ENCODE results near the gene PRKACG.

Gene PRKACG

DNA sequence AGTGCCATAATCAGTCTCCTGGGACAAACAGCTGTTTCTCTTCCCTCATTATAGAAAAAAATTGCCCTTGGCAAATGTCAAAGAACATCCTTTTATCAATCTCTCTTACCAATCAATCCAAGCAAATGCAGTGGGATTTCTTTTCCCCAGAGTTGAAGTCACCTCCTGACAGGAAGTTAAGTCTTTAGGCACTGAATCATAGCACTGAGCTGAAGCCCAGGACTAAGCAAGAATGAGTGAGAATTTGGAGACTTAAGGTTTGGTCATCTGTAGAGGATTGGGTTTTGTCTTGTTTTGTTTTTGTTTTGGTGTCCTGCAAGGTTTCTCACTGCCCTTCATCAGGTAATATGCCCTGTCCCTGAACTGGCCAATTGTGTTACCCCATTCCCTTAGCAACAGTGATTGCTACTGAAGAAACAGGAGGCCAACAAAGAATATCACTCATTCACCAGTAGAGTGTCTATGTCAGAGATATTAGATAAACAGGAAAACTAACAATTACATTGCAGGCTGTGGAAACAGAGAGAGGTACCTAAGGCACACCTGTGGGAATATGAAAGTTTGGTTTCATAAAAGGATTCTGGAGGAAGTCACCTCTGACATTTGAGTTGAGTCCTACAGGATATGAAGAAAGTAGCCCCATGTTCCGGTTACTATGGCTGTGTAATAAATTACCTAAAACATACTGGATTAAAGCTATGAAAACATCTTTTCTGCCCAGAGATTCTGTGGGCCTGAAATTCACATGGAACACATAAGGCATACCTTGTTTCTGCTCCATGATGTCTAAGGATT lies 17.1 kb upstream of the PRKACG start:
- Histone ChIP-seq H3K9ac (ENCODE audit: insufficient read length) (no peak overlapping the region), H3K36me3 (ENCODE audit: insufficient read depth, low read length) (no peaks in the 10 kb centered on the region), H3K9me3 (ENCODE audit: low read depth, low read length) (no peaks in the 10 kb centered on the region), H3K27ac (no peak overlapping the region), H3K4me3 (no peak overlapping the region)
- TF ChIP-seq EZH2 (IDR thresholded peaks at IDR 0.05), result no peak
- TF ChIP-seq FOXP2 (optimal IDR thresholded peaks at IDR 0.05; ENCODE audit: control extremely low read depth, extremely low read length, insufficient read depth), result no peak
- no peak for TF ChIP-seq POLR2AphosphoS5 (IDR thresholded peaks at IDR 0.05; ENCODE audit: borderline replicate concordance, low read depth, low read length)
- DNase-seq (ENCODE audit: low read depth, low spot score), result no peak

DNA sequence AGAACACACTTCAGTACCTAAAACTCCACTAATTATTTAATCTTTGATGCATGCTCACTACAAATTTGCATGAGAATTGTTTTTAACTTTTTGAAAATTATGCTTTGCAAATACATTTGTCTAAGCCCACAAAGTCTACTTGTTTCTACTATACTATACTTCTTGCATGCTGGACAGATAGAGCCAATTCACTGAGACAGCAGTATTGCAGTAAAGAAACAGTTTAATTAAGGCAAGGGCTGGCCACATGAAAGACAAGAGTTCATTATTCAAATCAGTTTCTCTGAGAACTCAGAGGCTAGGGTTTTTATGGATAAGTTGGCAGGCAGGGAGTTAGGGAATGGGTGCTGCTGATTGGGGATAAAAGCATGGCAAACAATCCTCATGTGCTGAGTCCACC lies 15.6 kb upstream of the PRKACG start:
- Histone ChIP-seq H3K4me3 (no peak overlapping the region), H3K27ac (no peak overlapping the region), H3K9ac (ENCODE audit: insufficient read length) (no peak overlapping the region), H3K36me3 (ENCODE audit: insufficient read depth, low read length) (no peaks in the 10 kb centered on the region), H3K9me3 (ENCODE audit: low read depth, low read length) (no peaks in the 10 kb centered on the region)
- no peak for TF ChIP-seq POLR2AphosphoS5 (IDR thresholded peaks at IDR 0.05; ENCODE audit: borderline replicate concordance, low read depth, low read length)
- TF ChIP-seq FOXP2 (optimal IDR thresholded peaks at IDR 0.05; ENCODE audit: control extremely low read depth, extremely low read length, insufficient read depth), result no peak
- TF ChIP-seq EZH2 (IDR thresholded peaks at IDR 0.05), result no peak
- DNase-seq (ENCODE audit: low read depth, low spot score), result no peak

DNA sequence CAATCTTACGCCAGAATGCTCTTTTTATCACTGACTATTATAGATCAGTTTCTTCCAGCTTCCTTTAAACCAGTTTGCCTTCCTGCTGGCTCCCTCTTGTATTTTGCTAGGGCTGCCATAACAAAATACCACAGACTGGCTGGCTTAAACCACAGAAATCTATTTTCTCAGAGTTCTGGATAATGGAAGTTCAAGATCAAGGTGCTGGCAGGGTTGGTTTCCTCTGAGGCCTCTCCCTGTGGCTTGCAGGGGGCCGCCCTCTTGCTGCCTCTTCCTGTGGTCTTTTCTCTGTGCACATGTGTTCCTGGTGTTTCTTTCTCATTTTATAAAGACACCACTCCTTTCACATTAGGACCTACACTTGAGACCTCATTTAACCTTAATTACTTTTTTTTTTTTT lies 14.8 kb upstream of the PRKACG start:
- Histone ChIP-seq H3K27ac (no peak overlapping the region), H3K9me3 (ENCODE audit: low read depth, low read length) (no peaks in the 10 kb centered on the region), H3K4me3 (no peak overlapping the region), H3K9ac (ENCODE audit: insufficient read length) (no peak overlapping the region), H3K36me3 (ENCODE audit: insufficient read depth, low read length) (no peaks in the 10 kb centered on the region)
- TF ChIP-seq EZH2 (IDR thresholded peaks at IDR 0.05) (no peak), FOXP2 (optimal IDR thresholded peaks at IDR 0.05; ENCODE audit: control extremely low read depth, extremely low read length, insufficient read depth) (no peak), POLR2AphosphoS5 (IDR thresholded peaks at IDR 0.05; ENCODE audit: borderline replicate concordance, low read depth, low read length) (no peak)
- no peak for DNase-seq (ENCODE audit: low read depth, low spot score)

DNA sequence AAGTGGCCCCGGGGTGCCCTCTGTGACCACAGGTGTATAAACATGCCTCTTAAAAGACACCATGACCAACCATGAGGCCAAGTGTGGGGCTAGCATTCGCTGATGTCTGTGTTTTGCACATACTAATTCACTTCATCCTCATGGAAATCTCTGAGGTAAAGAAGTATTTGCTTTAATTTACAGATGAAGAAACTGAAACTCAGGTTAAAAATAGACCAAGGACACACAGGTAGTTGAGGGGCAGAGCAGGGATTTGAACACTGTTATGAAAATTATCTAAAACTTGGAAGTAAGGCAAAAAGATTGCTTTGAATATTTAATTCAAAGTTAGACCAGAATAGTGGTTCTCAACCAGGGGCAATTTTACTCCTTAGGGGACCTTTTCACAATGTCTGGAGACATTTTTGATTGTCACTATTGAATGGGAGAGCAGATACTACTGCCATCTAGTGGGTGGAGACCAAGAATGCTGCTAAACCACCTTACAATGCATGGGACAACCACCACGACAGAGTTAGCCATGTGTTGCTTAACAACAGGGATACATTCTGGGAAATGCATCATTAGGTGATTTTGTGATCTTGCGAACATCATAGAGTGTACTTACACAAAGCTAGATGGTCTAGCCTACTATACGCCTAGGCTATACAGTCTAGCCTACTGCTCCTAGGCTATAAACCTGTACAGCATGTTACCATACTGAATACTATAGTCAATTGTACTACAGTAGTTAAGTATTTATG lies 13.6 kb upstream of the PRKACG start:
- H3K9ac ChIP-seq (ENCODE audit: insufficient read length), result no peak overlapping the region
- H3K27ac ChIP-seq, result no peak overlapping the region
- no peaks in the 10 kb centered on the region for H3K36me3 ChIP-seq (ENCODE audit: insufficient read depth, low read length)
- no peaks in the 10 kb centered on the region for H3K9me3 ChIP-seq (ENCODE audit: low read depth, low read length)
- H3K4me3 ChIP-seq, result no peak overlapping the region
- TF ChIP-seq FOXP2 (optimal IDR thresholded peaks at IDR 0.05; ENCODE audit: control extremely low read depth, extremely low read length, insufficient read depth), result no peak
- no peak for TF ChIP-seq EZH2 (IDR thresholded peaks at IDR 0.05)
- no peak for TF ChIP-seq POLR2AphosphoS5 (IDR thresholded peaks at IDR 0.05; ENCODE audit: borderline replicate concordance, low read depth, low read length)
- no peak for DNase-seq (ENCODE audit: low read depth, low spot score)

DNA sequence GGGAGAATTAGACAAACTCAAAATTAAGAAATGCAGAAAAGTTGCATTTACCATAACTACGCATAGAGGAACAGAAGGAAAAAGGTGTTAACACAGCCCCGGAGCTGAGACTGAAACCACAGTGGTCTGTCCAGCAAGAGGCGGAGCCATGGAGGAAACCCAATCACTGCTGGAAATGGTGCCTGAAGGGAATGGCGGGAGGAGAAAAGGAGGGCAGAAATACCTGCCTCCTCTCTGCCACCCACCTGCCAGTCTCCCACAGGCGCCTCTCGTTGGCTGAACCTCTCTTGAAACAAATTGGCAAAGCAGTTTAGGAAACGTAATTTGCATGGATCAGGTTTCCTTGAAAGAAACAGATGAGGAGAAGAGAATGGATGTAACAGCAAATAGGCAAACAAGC lies 9.7 kb upstream of the PRKACG start:
- DNase-seq (ENCODE audit: low read depth, low spot score), result no peak
- Histone ChIP-seq H3K9me3 (ENCODE audit: low read depth, low read length) (no peaks in the 10 kb centered on the region), H3K27ac (no peak overlapping the region), H3K36me3 (ENCODE audit: insufficient read depth, low read length) (no peaks in the 10 kb centered on the region), H3K4me3 (no peak overlapping the region), H3K9ac (ENCODE audit: insufficient read length) (no peak overlapping the region)
- TF ChIP-seq FOXP2 (optimal IDR thresholded peaks at IDR 0.05; ENCODE audit: control extremely low read depth, extremely low read length, insufficient read depth) (no peak), POLR2AphosphoS5 (IDR thresholded peaks at IDR 0.05; ENCODE audit: borderline replicate concordance, low read depth, low read length) (no peak), EZH2 (IDR thresholded peaks at IDR 0.05) (no peak)

DNA sequence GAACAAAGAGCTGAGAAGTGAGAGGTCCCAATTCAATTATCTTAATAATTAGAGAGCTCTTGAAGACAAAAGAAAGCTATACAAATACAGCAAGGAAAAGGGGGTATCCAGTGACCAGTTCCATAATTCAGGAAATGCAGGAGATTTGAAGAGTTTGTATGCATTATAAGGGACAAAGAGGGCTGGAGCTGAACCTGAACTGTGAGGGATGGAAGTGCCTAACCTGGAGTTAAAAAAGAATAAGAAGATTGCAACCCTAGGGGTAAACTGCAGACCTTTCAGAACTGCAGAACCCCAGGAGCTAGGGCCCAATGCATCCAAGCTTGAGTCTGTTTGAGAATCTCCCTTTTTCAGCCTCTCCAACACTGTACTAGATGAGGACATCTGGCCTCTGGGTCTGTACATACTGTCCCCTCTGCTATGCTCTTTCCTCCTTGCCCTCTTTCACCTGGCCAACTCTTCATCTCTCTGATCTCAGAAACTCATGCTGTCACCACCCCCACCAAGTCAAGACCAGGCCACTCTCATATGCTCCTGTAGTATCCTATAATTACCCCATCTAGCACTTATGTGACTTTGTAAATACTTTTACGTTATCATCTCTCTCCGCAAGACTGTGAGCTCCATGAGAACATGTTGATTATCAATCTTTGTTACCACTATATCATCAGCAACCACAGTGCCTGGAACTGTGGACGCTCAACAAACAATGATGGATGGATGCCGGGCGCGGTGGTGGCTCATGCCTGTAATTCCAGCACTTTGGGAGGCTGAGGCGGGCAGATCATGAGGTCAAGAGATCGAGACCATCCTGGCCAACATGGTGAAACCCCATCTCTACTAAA lies 6.6 kb upstream of the PRKACG start:
- TF ChIP-seq POLR2AphosphoS5 (IDR thresholded peaks at IDR 0.05; ENCODE audit: borderline replicate concordance, low read depth, low read length) (no peak), FOXP2 (optimal IDR thresholded peaks at IDR 0.05; ENCODE audit: control extremely low read depth, extremely low read length, insufficient read depth) (no peak), EZH2 (IDR thresholded peaks at IDR 0.05) (no peak)
- H3K4me3 ChIP-seq, result no peak overlapping the region
- no peaks in the 10 kb centered on the region for H3K36me3 ChIP-seq (ENCODE audit: insufficient read depth, low read length)
- no peak overlapping the region for H3K9ac ChIP-seq (ENCODE audit: insufficient read length)
- no peak for DNase-seq (ENCODE audit: low read depth, low spot score)
- no peak overlapping the region for H3K27ac ChIP-seq
- no peaks in the 10 kb centered on the region for H3K9me3 ChIP-seq (ENCODE audit: low read depth, low read length)

DNA sequence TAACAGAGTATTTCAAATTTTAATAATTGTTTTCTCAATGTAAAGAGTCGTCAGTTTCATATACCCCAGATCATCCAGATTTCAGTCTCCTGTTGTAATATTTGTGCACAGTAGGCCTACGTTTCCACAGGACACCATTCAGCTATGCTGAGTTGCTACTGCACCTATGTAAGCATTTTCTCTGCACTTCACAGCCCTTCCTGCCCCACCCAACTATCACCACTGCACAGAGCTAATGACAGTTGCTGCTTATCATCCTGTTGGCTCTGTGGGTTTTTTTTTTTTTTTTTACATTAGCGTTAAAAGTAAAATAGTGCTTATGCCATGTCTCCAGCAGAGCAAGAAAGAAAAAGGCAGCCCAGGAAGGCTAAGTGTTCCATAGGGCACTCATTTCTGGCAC lies 5.9 kb upstream of the PRKACG start:
- no peak overlapping the region for H3K4me3 ChIP-seq
- H3K36me3 ChIP-seq (ENCODE audit: insufficient read depth, low read length), result no peaks in the 10 kb centered on the region
- H3K27ac ChIP-seq, result no peak overlapping the region
- no peak for DNase-seq (ENCODE audit: low read depth, low spot score)
- no peak overlapping the region for H3K9ac ChIP-seq (ENCODE audit: insufficient read length)
- no peaks in the 10 kb centered on the region for H3K9me3 ChIP-seq (ENCODE audit: low read depth, low read length)
- no peak for TF ChIP-seq POLR2AphosphoS5 (IDR thresholded peaks at IDR 0.05; ENCODE audit: borderline replicate concordance, low read depth, low read length)
- TF ChIP-seq FOXP2 (optimal IDR thresholded peaks at IDR 0.05; ENCODE audit: control extremely low read depth, extremely low read length, insufficient read depth), result no peak
- TF ChIP-seq EZH2 (IDR thresholded peaks at IDR 0.05), result no peak

DNA sequence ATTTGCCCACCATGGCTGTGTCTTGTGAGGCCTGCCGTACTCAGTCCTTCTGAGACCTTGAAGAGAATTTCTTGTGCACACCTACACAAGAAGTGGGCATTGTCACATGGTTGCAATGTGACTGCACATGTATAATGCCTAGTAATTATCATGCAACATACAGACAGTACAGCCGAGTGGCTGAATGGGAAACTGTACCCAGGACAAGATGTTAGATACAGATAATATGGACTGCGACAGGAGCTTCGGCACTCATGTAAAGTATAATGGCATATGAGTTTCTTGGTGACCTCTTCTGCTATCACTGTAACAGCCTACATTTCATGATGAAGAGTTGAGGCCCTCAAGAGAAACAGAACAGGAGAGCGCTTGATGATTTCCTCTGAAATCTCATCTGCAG lies 4.8 kb upstream of the PRKACG start:
- Histone ChIP-seq H3K36me3 (ENCODE audit: insufficient read depth, low read length) (no peaks in the 10 kb centered on the region), H3K27ac (no peak overlapping the region), H3K9me3 (ENCODE audit: low read depth, low read length) (no peaks in the 10 kb centered on the region), H3K9ac (ENCODE audit: insufficient read length) (no peak overlapping the region), H3K4me3 (no peak overlapping the region)
- no peak for DNase-seq (ENCODE audit: low read depth, low spot score)
- no peak for TF ChIP-seq EZH2 (IDR thresholded peaks at IDR 0.05)
- no peak for TF ChIP-seq FOXP2 (optimal IDR thresholded peaks at IDR 0.05; ENCODE audit: control extremely low read depth, extremely low read length, insufficient read depth)
- TF ChIP-seq POLR2AphosphoS5 (IDR thresholded peaks at IDR 0.05; ENCODE audit: borderline replicate concordance, low read depth, low read length), result no peak

Data from SK-N-MC (cell line).